MV-4-11 (cell line): ENCODE data around the gene CLEC18A.
A peak's percentile ranks its signal among the peaks of the same experiment; 100 is the strongest.
"Not testable (repeated sequence)": the region's sequence is repeated elsewhere in the genome, so short reads cannot be mapped to it uniquely, and the experiment has no call there.

ENCODE experiments used
- DNase-seq: peaks from one replicate; lab custom pipeline; 2025; lab: John Stamatoyannopoulos, UW

CLEC18A gene

DNA sequence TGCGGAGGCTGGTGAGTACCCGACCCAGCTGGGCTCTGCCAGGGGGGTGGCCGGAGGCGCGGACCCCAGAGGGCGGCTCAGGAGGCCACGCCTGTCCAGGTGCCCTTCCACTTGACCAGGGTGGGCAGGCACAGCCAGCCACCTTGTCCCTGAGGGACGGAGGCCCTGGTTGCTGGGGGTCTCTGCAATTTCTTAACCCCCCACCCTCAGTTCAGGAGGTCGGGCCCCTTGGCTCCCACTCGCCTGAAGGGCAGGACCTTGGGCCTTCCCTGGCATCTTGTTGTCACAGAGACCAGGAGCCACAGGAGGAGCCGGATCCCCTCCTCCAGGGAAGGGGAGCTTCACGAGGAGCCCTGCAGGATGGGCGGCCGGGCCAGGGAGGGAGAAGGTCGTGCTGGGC is 982 bp downstream of the CLEC18A start:
- not testable (repeated sequence) for DNase-seq

DNA sequence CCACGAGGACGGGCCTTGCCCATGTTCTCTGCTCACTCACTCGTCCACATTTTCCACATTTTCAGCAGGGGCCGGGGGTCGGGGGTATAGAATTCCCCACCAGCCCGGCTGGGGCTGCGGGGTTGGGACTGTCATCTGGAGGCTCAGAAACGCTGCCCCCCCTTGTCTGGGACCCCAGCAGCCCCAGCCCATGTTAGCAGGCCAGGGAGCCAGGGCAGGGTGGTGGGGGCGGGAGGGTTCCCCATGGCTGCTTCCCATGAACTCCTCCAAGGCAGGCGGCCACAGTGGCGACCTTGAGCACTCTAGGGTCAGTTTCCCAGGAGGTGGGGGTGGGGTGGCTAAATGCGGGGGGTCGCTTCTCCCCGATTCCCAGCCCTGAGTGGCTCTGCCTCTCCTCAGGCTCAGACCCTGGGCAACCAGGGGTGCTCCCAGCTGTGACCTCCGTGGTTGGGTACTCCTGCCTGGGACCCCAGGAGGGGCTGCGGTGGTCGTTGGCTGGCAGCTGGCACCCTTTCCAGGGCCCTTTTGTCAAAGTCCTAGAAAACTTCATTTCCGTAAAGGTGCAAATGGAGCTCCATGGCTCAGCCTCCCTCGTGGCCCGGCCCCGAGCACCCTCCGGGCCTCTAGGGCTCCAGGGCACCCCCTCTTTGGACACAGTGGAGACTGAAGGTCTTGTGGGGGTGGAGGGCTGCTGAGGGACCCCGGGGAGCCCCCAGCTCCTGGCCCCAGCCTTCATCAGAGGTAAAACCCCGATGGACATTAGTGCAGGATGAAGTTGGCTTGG is 1.6 kb downstream of the CLEC18A start:
- DNase-seq: not testable (repeated sequence)

DNA sequence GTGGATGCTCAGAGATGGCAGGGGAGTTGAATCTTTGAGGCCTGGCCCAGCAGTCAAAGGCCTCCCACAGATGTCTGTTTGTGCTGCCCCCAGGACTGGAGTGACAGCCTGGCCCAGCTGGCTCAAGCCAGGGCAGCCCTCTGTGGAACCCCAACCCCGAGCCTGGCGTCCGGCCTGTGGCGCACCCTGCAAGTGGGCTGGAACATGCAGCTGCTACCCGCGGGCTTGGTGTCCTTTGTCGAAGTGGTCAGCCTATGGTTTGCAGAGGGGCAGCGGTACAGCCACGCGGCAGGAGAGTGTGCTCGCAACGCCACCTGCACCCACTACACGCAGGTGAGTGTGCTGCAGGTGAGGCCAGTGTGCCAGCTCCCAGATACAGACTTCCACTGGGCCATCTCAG is 3.1 kb downstream of the CLEC18A start:
- DNase-seq: not testable (repeated sequence)

DNA sequence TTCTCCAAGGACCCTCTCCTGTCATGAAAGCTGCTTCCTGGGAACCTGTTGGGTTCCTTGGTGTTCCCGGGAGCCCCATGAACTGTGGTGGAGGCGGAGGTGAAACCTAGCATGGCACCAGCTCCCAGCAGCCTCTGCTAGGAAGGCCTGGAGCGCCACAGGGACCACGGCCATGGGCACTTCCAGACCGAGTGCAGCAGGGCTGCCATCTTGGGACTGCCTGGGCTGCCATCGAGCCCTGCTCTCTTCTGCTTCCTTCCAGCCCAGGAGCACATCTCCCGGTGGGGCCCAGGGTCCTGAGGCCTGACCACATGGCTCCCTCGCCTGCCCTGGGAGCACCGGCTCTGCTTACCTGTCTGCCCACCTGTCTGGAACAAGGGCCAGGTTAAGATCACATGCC is 12.2 kb downstream of the CLEC18A start:
- not testable (repeated sequence) for DNase-seq

DNA sequence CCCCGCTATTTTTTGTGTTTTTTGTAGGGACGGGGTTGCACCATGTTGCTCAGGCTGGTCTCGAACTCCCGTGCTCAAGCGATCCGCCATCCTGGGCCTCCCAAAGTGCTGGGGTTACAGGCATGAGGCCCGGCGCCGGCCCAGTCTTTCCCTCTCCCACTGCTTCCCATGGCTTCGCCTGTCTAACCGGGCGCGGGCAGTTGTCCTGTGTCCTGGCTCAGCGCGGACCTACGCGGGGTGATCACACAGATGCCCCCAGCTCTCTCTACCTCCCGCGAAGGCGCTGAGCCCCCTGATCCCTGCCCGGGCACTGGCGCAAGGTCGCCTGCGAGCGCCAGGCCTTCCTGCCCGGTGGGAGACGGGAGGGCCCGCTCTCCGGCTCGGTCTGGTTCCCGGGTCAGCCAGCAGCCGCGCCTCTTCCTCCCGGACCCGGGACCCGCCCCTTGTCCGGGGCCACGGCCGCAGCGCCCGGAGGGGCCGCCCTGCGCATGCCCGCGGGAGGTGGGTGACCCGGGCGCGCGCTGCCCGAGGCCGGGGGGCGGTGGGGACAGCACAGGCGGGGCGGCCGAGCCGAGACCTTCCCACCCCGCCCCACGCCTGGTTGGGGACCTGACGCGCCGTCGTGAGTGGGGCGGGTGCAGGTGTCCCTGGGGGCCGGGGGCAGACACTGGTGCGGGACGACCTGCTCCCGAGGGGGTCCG is 14.0 kb downstream of the CLEC18A start:
- not testable (repeated sequence) for DNase-seq

DNA sequence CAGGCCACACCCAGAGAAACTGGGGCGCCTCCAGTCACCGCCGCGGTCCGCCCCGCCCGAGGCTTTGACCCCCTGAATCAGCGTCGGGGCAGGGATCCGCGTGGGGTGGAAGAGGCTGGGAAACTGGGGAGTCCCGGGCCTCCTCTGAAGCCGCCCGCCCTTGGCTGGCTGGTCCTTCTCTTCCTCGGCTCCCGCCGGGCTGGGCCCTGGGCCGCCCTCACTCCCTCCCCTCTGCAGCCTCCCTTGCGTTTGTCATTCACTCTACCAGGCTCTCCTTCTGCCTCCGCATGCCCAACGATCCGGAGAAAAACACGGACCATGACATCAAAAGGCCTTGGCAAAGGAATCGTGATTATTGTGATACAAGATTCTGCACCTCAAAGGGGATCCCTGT is 14.5 kb downstream of the CLEC18A start:
- DNase-seq: not testable (repeated sequence)

DNA sequence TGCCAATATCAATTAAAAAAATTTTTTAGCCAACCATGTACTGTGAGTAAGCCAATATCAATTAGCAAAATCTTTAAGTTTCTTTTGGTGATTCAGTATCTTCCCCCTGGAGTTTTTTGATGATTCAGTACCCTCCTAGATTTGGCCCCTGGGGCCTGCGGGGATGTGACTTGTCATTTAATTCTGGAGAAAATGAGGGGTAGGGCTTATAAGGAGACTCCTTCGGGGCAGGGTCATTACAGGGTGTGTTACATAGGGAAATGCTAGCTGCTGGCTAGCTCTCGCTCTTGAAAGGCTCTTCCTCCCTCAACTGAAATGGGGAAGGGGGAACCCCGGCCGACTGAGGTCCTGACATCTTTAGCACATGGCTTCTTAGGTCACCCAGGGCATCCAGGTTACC is 16.6 kb downstream of the CLEC18A start:
- DNase-seq: not testable (repeated sequence)

DNA sequence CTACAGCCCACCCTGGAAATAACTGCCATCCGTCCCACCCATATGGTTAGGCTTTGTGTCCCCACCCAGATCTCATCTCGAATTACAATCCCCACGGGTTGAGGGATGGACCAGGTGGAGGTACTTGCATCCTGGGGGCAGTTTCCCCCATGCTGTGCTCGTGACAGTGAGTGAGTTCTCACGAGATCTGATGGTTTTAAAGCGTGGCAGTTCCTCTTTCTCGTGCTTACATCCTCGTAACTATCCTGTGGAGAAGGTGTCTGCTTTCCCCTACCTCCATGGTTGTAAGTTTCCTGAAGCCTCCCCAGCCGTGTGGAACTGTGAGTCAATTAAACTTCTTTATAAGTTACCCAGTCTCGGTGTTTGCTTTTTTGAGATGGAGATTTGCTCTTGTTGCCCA is 17.0 kb downstream of the CLEC18A start:
- not testable (repeated sequence) for DNase-seq

DNA sequence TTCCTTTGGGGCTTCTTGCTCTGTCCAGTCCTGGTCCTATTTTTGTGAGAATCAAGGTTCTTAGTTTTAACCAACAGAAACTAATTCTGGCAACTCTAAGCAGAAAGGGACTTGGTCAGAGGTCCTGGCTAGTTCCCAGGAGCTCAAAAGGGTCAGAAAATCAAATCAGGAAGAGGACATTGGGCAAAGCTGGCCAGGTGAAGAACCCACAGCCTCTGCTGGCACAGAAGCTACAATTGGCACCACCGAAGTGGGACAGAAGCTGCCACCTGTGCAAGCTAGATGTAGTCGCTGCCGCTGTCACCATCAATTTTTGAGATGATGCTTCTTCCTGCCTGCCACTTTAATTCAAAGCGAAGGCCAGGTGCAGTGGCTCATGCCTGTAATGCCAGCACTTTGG is 18.5 kb downstream of the CLEC18A start:
- DNase-seq: not testable (repeated sequence)

DNA sequence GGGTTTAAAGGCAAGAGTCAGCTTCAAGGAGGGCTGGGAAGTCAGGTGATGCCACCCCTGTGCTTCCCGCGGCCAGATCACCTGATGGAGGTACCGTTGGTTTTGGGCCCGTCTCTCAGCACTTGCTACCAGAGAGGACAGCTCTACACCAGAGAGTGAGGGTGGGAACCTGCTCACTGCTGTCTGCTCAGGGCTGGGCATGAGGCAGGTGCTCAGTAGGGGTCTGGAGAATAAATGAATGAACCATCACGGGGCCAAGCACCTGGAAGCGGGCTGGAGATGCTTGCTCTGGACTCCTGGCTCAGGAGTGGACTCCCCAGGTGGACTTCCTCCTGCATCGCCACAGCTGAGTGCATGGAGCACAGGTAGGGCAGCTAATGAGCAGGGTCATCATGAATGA is 21.0 kb downstream of the CLEC18A start:
- not testable (repeated sequence) for DNase-seq

DNA sequence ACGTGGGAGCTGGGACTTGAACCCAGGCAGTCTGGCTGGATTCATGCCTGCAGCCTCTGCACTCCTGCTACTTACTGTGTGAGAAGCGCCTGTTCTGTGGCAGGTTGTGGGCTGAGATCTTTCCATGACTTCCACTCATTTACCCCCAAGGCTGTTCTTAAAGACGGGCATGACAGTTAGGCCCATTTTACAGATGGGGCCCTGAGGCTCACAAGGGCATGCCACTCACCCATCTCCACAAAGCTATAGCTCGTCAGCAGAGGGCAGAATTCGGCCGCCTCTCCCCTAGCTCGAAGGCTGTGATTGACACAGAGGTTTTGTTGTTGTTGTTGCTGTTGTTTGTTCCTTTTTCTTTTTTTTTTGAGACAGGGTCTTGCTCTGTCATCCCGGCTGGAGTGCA is 21.8 kb downstream of the CLEC18A start:
- DNase-seq: not testable (repeated sequence)

DNA sequence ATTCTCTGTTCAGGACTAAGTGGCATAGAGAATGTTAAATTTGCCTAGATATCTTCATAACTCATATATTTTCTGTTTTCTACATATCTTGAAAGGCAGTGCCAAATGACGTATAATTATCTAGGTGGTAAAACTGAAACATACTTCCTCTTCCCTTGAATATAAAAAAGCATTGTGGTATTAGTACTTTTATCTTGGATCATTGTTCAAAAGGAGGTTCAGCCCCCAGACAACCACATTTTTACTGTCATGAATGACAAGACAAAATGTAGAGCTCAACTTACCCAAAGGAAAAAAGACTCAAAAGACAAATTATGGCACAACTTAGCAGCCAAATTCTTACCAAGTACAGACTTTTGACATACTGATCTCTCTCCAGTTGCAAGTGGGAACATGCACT is 34.1 kb downstream of the CLEC18A start:
- not testable (repeated sequence) for DNase-seq

DNA sequence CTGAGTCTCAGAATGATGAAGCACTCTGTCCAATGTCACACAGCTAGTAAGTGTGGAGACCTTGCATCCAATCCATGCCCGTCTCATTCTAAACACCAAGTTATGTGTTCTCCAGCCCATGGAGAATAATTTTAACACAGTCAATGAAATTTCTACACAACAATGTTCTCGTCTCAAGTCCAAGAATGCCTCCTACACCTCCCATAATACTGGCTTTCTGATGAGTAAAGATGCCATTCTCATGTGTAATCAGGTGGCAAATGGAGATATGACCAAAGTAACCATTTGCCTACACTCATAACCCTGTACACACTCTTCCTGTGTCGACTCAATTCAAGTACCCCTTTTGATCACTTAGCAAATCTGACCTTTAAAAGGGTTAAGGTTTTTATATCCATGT is 46.8 kb downstream of the CLEC18A start:
- DNase-seq: not testable (repeated sequence)

DNA sequence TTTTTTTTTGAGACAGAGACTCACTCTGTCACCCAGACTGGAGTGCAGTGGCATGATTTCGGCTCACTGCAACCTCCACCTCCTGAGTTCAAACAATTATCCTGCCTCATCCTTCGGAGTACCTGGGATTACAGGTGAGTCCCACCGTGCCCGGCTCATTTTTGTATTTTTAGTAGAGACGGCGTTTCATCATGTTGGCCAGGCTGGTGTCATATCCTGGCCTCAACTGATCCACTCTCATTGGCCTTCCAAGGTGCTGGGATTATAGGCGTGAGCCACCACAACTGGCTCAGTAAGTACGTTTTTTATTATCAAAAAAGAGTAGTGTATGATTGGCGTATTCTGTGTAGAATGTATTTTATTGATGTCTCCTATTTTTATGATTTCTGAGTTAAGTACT is 48.7 kb downstream of the CLEC18A start:
- not testable (repeated sequence) for DNase-seq

DNA sequence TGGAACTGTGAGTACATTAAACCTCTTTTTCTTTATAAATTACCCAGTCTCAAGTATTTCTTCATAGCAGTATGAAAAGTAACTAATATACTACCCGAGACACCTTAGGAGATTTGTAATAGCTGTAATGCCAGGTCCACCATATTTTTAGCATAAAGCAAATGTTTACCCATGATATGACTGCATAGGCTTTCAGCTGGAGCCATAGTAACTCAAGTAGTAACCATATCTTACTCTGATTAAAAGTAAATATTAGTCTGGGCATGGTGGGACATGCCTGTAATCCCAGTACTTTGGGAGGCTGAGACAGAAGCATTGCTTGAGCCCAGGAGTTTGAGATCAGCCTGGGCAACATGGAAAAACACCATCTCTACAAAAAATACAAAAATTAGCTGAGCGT is 52.4 kb downstream of the CLEC18A start:
- not testable (repeated sequence) for DNase-seq

DNA sequence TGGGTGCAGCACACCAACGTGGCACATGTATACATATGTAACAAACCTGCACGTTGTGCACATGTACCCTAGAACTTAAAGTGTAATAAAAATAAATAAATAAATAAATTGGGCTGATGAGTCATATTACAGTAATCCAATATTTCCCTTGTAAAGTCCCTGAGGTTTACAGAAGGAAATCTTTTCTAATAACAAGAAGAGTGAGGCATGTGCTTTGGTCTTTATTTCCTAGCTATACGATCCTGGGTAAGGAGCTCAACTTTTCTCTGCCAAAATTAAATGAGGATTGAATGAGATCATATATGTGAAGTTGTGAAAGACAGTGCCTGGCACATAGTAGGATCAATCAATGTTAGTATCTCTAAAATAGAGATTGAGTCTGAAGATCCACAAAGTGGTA is 57.5 kb downstream of the CLEC18A start:
- not testable (repeated sequence) for DNase-seq

DNA sequence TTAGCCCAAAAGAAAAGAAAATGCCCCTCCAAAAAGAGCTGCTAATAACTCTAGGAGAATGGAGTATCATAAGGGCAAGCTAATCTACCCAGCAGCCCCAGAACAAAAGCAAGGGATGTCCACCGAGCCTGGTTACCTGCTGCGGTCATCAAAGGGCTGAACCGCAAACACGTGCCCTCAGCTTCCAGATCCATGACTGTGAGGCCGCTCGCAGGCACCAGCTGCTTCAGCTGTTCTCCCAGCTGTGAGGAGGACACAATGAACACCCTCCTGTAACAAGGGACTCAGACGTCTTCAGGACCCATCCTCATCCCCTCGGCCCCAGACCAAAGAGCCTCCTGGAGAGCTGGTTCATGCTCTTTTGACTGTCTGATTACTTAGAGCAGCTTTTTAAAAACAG is 59.5 kb downstream of the CLEC18A start:
- not testable (repeated sequence) for DNase-seq

DNA sequence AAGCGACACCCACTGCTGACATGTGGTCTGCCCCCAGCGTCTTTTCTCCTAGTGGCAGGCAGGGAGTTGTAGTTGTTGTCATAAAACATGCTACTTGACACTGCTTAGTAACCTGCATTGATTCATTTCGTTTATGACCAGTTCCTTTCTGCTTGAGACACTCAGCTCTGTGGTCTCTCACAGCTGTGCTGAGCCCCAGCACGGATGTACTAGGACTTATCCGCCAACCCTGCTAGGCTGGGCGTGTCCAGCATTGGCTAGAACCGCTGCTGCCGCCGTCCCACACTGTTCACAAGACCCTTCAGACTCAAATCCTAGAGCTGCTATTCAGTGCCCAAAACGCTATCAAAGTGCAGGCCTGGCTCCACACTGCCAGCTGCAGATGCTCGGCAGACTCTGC is 60.0 kb downstream of the CLEC18A start:
- peak; percentile 50 for DNase-seq

DNA sequence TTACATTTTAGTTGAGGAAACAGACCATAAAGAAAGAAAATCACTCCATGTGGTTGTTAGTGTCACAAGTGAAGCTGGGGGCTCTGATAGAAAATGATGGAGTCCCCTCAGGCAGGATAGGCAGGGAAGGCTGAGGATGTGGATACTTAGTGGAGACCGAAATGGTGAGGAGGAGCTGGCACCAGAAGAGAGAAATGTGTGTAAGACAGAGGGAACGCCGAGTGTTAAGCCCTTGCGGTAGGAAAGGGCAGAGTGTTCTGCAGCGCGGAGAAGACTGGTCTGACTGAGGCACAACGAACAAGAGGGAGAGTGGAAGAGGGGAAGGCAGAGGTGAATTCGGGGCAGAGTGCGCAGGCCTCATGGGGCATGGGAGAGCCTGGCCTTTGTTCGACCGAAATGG is 61.2 kb downstream of the CLEC18A start:
- not testable (repeated sequence) for DNase-seq

DNA sequence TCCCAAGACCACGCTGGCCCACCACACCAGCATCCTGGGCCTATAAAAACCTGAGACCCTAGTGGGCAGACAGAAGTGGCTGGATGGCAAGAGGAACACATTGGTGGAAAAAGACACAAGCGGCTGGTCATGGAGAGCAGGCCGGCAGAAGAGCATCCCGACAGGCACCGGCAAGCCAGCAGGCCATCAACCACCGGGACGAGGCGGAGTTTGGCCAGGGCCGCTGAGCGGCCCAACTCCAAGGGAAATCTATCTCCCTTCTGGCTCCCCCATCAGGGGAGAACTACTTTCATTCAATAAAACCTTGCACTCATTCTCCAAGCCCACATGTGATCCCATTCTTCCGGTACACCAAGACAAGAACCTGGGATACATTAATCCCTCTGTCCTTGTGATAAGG is 61.8 kb downstream of the CLEC18A start:
- not testable (repeated sequence) for DNase-seq
